ENCODE data around the gene PLD4.

The PLD4 gene

DNA sequence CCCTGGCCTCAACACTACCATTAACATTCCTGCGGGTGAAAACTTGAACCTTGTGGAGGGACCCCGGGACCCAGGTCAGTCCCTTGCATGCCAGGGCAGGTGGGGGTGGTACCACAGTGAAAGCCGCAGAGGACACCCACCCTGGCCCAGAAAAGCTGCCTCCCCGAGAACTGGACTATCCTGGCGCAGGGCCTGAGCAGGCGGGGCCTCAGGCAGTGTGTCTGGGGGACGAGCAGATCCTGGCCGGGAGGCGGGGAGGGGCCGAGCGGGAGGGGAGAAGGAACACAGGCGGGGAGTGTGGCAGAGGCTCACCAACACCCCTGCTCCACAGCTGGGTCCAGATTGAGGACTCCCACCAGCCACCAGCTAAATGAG, 43.5 kb downstream of the PLD4 start:
- DNase-seq (ENCODE audit: low read depth, low spot score), result no peak
- TF ChIP-seq POLR2AphosphoS5 (IDR thresholded peaks at IDR 0.05; ENCODE audit: borderline replicate concordance, low read depth, low read length) (no peak), FOXP2 (optimal IDR thresholded peaks at IDR 0.05; ENCODE audit: control extremely low read depth, extremely low read length, insufficient read depth) (no peak), EZH2 (IDR thresholded peaks at IDR 0.05) (no peak)
- no peaks in the 10 kb centered on the region for H3K36me3 ChIP-seq (ENCODE audit: insufficient read depth, low read length)
- H3K4me3 ChIP-seq, result no peak overlapping the region
- no peaks in the 10 kb centered on the region for H3K9me3 ChIP-seq (ENCODE audit: low read depth, low read length)
- no peak overlapping the region for H3K27ac ChIP-seq
- H3K9ac ChIP-seq (ENCODE audit: insufficient read length), result no peak overlapping the region

DNA sequence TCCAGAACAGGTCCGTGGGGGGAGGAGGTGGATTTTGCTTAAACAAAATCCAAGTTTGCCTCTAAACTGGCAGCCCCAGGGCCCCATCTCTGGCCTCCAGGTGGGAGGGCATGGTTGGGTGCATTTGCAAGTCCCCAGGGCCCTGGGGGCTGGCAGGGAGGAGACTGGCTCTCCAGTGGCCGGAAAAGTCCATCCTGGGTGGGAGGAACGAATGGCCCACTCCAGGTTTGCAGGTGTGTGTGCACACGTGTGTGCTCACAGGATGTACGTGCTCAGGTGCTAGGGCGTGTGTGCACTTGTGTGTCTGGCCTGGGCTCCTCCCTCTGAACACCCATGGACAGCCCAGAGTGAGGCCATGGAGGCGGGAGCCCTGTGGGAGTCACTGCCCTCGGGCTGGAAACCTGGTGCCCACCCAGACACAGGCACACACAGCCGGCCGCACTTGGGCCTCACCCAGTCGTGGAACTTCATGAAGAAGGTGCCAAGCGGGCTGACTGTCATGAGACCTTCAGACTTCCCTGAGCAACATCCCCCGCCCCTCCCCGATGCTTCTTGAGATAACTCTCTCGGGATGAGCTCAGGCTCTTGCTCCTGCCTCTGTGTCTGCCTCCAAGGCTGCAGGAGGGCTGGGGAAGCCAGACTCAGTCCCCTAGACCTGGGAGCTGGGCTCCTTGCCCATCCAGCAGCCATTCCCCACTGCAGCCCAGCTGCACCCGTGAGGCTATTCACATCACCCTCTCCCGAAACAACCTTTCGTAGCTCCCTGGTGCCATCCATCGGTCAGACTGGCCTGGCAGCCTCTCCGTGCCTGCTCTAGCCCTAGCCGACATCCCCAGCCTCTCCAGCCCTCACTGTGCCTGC, 44.1 kb downstream of the PLD4 start:
- no peaks in the 10 kb centered on the region for H3K9me3 ChIP-seq (ENCODE audit: low read depth, low read length)
- no peaks in the 10 kb centered on the region for H3K36me3 ChIP-seq (ENCODE audit: insufficient read depth, low read length)
- H3K27ac ChIP-seq, result no peak overlapping the region
- H3K4me3 ChIP-seq, result no peak overlapping the region
- TF ChIP-seq POLR2AphosphoS5 (IDR thresholded peaks at IDR 0.05; ENCODE audit: borderline replicate concordance, low read depth, low read length) (no peak), FOXP2 (optimal IDR thresholded peaks at IDR 0.05; ENCODE audit: control extremely low read depth, extremely low read length, insufficient read depth) (no peak), EZH2 (IDR thresholded peaks at IDR 0.05) (no peak)
- H3K9ac ChIP-seq (ENCODE audit: insufficient read length), result no peak overlapping the region
- DNase-seq (ENCODE audit: low read depth, low spot score), result no peak

DNA sequence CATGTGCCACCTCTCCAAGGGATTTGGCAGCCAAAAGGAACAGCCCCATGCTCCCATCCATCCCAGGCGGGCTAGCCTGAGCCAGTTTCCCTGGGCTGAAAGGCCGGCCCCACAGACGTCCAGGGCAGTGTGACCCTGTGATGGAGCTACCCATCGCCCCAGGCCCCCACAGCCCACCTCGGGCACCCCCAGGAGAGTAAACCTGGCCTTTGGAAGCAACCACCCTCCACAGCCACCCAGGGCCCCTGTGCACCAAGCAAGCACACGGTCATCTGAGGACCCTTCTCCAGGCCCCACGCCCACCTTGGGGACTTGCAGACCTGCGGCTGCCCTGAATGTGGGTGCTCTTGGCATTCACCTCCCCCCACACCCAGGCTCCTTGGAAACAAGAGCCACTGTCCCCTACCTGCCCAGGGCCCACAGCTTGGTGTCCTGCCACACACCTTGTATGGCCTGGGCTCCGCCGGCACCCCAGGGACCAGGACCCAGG, 45.1 kb downstream of the PLD4 start:
- no peak for DNase-seq (ENCODE audit: low read depth, low spot score)
- no peaks in the 10 kb centered on the region for H3K36me3 ChIP-seq (ENCODE audit: insufficient read depth, low read length)
- no peak overlapping the region for H3K27ac ChIP-seq
- no peak overlapping the region for H3K4me3 ChIP-seq
- TF ChIP-seq POLR2AphosphoS5 (IDR thresholded peaks at IDR 0.05; ENCODE audit: borderline replicate concordance, low read depth, low read length), result no peak
- TF ChIP-seq EZH2 (IDR thresholded peaks at IDR 0.05), result no peak
- TF ChIP-seq FOXP2 (optimal IDR thresholded peaks at IDR 0.05; ENCODE audit: control extremely low read depth, extremely low read length, insufficient read depth), result no peak
- no peak overlapping the region for H3K9ac ChIP-seq (ENCODE audit: insufficient read length)
- H3K9me3 ChIP-seq (ENCODE audit: low read depth, low read length), result no peaks in the 10 kb centered on the region

DNA sequence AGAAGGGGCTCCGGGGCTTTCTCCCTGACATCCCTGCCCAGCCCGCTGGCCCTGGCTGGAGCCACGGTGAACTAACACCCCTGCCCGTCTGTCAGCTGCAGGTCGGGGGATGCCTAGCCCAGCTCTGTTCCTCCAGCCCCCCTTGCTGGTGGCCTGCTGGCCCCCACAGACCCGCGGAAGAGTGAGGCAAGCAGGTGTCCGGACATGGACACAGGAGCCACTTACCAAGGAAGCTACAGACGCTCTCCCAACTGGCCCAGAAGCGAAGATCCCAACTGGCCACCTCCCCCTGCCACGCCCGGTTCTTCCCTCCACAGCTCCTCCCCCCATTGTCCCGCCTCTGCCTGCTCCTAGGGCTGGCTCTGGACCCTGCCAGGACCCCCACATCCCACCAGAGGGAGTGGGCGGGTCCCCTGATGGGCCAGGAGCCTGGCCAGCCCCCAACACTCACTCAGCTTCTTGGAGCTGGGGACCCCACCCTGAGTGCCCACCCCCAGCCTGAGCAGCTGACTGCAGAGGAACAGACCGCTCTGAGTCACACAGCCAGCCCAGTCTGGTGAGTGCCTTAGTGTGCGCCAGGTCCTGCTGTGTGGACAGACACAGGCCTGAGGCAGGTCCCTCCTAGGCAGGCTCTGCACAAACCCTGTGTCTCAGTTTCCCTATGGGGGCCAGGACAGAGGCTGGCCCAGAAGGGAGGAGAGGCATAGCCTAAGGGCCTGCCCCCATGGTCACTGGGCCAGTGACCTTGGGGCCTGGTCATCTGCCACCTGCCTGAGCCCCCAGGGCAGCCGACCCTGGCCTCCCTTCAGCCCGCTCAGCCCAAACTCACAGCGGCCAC, 45.8 kb downstream of the PLD4 start:
- Histone ChIP-seq H3K27ac (no peak overlapping the region), H3K4me3 (no peak overlapping the region), H3K36me3 (ENCODE audit: insufficient read depth, low read length) (no peaks in the 10 kb centered on the region), H3K9ac (ENCODE audit: insufficient read length) (no peak overlapping the region), H3K9me3 (ENCODE audit: low read depth, low read length) (no peaks in the 10 kb centered on the region)
- DNase-seq (ENCODE audit: low read depth, low spot score), result no peak
- TF ChIP-seq POLR2AphosphoS5 (IDR thresholded peaks at IDR 0.05; ENCODE audit: borderline replicate concordance, low read depth, low read length) (no peak), FOXP2 (optimal IDR thresholded peaks at IDR 0.05; ENCODE audit: control extremely low read depth, extremely low read length, insufficient read depth) (no peak), EZH2 (IDR thresholded peaks at IDR 0.05) (no peak)

DNA sequence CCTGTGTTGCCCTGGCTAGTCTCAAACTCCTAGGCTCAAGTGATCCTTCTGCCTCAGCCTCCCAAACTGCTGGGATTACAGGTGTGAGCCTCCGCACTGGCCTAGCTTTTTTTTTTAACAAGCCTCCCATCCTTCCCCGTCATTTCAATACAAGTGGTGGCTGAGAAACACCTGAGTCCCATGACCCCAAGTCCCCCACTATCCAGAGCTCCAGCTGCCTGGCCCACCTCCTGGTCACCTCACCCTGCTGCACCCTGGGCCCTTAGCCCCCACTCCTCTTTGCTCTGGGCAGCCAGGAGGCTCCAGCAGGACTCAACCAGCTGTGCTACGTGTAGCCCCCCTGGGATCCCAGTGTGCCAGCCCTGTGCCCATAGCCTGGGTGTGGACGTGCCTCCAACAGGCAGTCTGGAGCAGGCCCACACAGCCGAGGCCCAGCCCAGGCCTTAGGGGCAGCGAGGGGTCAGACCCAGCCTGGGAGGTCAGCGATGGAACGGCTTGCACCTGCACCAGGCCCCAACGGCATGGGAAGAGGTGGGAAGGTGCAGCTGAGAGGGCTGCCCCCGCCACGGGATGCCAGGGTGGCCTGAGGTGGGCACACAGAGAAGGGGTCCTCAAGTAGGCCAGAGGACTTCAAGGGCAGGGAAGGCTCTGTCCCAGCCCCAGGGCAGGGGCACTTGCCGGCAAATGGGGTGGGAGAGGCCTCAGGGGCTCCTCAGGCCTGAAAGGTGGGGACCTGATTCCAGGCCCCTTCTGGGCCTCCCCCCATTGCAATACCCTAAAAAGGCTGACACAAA, 47.0 kb downstream of the PLD4 start:
- Histone ChIP-seq H3K9ac (ENCODE audit: insufficient read length) (no peak overlapping the region), H3K9me3 (ENCODE audit: low read depth, low read length) (no peaks in the 10 kb centered on the region), H3K27ac (no peak overlapping the region), H3K36me3 (ENCODE audit: insufficient read depth, low read length) (no peaks in the 10 kb centered on the region), H3K4me3 (no peak overlapping the region)
- TF ChIP-seq FOXP2 (optimal IDR thresholded peaks at IDR 0.05; ENCODE audit: control extremely low read depth, extremely low read length, insufficient read depth) (no peak), POLR2AphosphoS5 (IDR thresholded peaks at IDR 0.05; ENCODE audit: borderline replicate concordance, low read depth, low read length) (no peak), EZH2 (IDR thresholded peaks at IDR 0.05) (no peak)
- DNase-seq (ENCODE audit: low read depth, low spot score), result no peak

DNA sequence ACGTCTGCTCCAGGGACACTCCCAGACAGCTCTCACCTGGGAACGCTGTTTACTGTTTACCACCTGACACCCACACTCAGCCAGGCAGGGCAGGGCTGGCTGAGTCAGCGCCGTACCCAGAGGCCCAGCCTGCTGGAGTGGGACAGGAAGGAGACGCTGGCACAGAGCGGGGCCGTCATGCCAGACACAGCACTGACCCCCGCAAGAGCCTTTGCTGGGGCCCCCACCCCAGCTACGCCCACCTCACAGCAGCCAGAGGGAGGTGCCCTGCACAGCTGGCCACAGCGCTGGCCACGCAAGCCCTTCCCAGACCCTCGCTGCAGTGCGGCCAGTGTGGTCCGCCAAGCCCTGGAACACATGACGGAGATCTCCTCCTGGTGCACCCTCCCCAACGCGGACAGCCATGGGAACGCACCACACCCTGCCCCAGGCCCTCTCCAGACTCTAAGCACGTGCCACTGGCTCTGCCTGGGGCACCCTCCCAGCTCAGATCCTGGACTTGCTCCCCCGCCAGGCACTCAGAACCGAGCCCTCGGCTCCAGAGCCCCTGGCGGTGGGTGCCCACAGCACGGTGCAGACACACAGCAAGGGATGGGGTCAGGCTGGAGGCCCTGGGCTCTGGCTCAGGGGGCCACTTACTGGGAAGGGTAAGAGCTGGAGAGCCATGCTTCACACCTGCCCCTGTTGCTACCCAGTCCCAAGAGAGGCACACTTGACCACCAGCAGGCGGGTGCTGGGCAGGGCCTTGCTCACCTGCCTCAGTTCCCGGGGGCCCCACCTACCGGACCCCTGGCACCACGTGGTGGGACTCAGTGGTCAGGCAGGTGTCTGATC, 47.8 kb downstream of the PLD4 start:
- TF ChIP-seq POLR2AphosphoS5 (IDR thresholded peaks at IDR 0.05; ENCODE audit: borderline replicate concordance, low read depth, low read length) (no peak), EZH2 (IDR thresholded peaks at IDR 0.05) (no peak), FOXP2 (optimal IDR thresholded peaks at IDR 0.05; ENCODE audit: control extremely low read depth, extremely low read length, insufficient read depth) (no peak)
- Histone ChIP-seq H3K4me3 (no peak overlapping the region), H3K9ac (ENCODE audit: insufficient read length) (no peak overlapping the region), H3K36me3 (ENCODE audit: insufficient read depth, low read length) (no peaks in the 10 kb centered on the region), H3K27ac (no peak overlapping the region), H3K9me3 (ENCODE audit: low read depth, low read length) (no peaks in the 10 kb centered on the region)
- DNase-seq (ENCODE audit: low read depth, low spot score), result no peak

DNA sequence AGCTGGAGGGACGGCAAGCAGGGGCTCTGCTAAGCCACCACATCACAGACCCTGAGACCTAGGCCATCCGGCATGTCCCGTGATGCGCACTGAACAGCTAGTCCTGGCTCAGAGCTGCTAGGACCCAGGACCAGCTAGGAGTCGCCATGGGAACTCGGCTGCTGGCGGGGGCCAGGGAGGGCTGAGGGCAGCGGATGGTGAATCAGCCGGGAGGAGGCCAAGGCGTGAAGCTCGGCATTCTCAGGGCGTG, 48.4 kb downstream of the PLD4 start:
- no peak overlapping the region for H3K4me3 ChIP-seq
- no peaks in the 10 kb centered on the region for H3K36me3 ChIP-seq (ENCODE audit: insufficient read depth, low read length)
- H3K9ac ChIP-seq (ENCODE audit: insufficient read length), result no peak overlapping the region
- no peak for DNase-seq (ENCODE audit: low read depth, low spot score)
- H3K27ac ChIP-seq, result no peak overlapping the region
- TF ChIP-seq EZH2 (IDR thresholded peaks at IDR 0.05) (no peak), POLR2AphosphoS5 (IDR thresholded peaks at IDR 0.05; ENCODE audit: borderline replicate concordance, low read depth, low read length) (no peak), FOXP2 (optimal IDR thresholded peaks at IDR 0.05; ENCODE audit: control extremely low read depth, extremely low read length, insufficient read depth) (no peak)
- H3K9me3 ChIP-seq (ENCODE audit: low read depth, low read length), result no peaks in the 10 kb centered on the region

All from SK-N-MC (cell line).